Left lung (tissue), 10 donors: ENCODE measurements around the gene TOM1. TPM values are rescaled to one million over a fixed set of nuclear protein-coding genes. Genes with fewer than 3 reads are reported as not detected.

Experiments
- ATAC-seq: fragments of 200-7000 bp; cut with Tn5 transposase; one replicate; pipeline ENCODE4 v1.9.1; 2020; ENCODE audit warnings: moderate library complexity
- DNase-seq, 4 donors: peaks; one replicate each; pipeline ENCODE4 v3.0.0-alpha.2; 2013 to 2020
- H3K27ac ChIP-seq, 2 donors: fragments of 200-600 bp; sonication (generic) in 1 of 2; one replicate each; pipeline versions ENCODE4 v1.5.0 to v1.8.0; 2020 to 2021
- H3K27me3 ChIP-seq, 2 donors: fragments of 200-600 bp; sonication (generic) in 1 of 2; one replicate each; pipeline versions ENCODE4 v1.5.0 to v1.8.0; 2020 to 2021
- H3K36me3 ChIP-seq, 2 donors: fragments of 200-600 bp; sonication (generic) in 1 of 2; one replicate each; pipeline versions ENCODE4 v1.5.0 to v1.8.0; 2020 to 2021
- H3K4me1 ChIP-seq, 2 donors: fragments of 200-600 bp; one replicate each; pipeline ENCODE4 v1.8.0; 2021
- H3K4me3 ChIP-seq, 2 donors: fragments of 200-600 bp; sonication (generic) in 1 of 2; one replicate each; pipeline versions ENCODE4 v1.5.0 to v1.8.0; 2020 to 2021; ENCODE audit warnings: mild to moderate bottlenecking in 1 of 2
- H3K9me3 ChIP-seq, 2 donors: fragments of 200-600 bp; sonication (generic) in 1 of 2; one replicate each; pipeline versions ENCODE4 v1.5.0 to v1.8.0; 2020 to 2021
- CTCF ChIP-seq, 2 donors: fragments of 200-600 bp; sonication (generic) in 1 of 2; IDR thresholded peaks; one replicate each; pipeline versions ENCODE4 v1.5.0 to v1.8.0; 2021; ENCODE audit warnings: antibody characterized with exemption in 2 of 2
- intact Hi-C, 2 donors: fragments of 100-400 bp; cut with DNase I; formaldehyde crosslinking; loops; one replicate each; pipeline versions ENCODE4 v1.11.2 to v1.14.2; 2022
- polyA plus RNA-seq, 6 donors: library from polyadenylated mRNA; unstranded; fragments of 120-200 nt; gene quantifications; one replicate each; pipeline ENCODE4 v1.2.1, GENCODE V29; 2013; ENCODE audit not compliant: insufficient read length in 6 of 6
- total RNA-seq, 2 donors: library from RNA; stranded (reverse); fragmentation: NEBNext Ultra II Directional; extraction: Animal tissue kit (Norgen Biotek cat#: 25700); gene quantifications; one replicate each; pipeline ENCODE4 v1.2.1, GENCODE V29; 2021
- donor health status: DM: no; HTN: yes; CAD: no.
- donor health status: DM: no; HTN: no; CAD: no.

The TOM1 gene
- total and polyA plus RNA-seq, 8 donors, result 28.9 to 81.3 (median 32.8) TPM

GRCh38 chr22:35310556-35311550 lies 11.2 kb downstream of the TOM1 start:
- ATAC-seq, result no peak
- H3K4me1 ChIP-seq, result peaks cover 17 to 78% of the 10 kb centered on the region in 2 donors
- peak in 1 of 4 donors; percentile 23 for DNase-seq

GRCh38 chr22:35311551-35311999 lies 11.9 kb downstream of the TOM1 start:
- Histone ChIP-seq H3K4me3 (no peak overlapping the region), H3K27me3 (no peaks in the 10 kb centered on the region), H3K27ac (no peak overlapping the region), H3K36me3 (peaks cover 0 to 44% of the 10 kb centered on the region in 2 donors), H3K4me1 (peaks cover 10 to 73% of the 10 kb centered on the region in 2 donors), H3K9me3 (no peaks in the 10 kb centered on the region)
- no peak for TF ChIP-seq CTCF (IDR thresholded peaks at IDR 0.05)
- intact Hi-C loops, result no loop called here
- ATAC-seq (no peak), DNase-seq (peak in 1 of 4 donors; percentile 28)

More at GRCh38 chr22:35310556-35311550, 11.2 kb downstream of the TOM1 start:
- H3K9me3 ChIP-seq, result no peaks in the 10 kb centered on the region
- H3K36me3 ChIP-seq, result peaks cover 0 to 39% of the 10 kb centered on the region in 2 donors
- intact Hi-C loops, result no loop called here
- H3K27me3 ChIP-seq, result no peaks in the 10 kb centered on the region
- no peak for TF ChIP-seq CTCF (IDR thresholded peaks at IDR 0.05)
- no peak overlapping the region for H3K4me3 ChIP-seq
- no peak overlapping the region for H3K27ac ChIP-seq

GRCh38 chr22:35312198-35313059 lies 12.7 kb downstream of the TOM1 start:
- ATAC-seq (peak; percentile 25), DNase-seq (peak in 1 of 4 donors; percentile 31)
- no peak for TF ChIP-seq CTCF (IDR thresholded peaks at IDR 0.05)
- H3K4me3 ChIP-seq, result no peak overlapping the region
- peaks cover 0 to 53% of the 10 kb centered on the region in 2 donors for H3K36me3 ChIP-seq
- intact Hi-C loops, result no loop called here
- no peaks in the 10 kb centered on the region for H3K27me3 ChIP-seq
- no peaks in the 10 kb centered on the region for H3K9me3 ChIP-seq
- H3K27ac ChIP-seq, result peak overlapping the region in 1 of 2 donors; percentile 25
- peaks cover 7 to 64% of the 10 kb centered on the region in 2 donors for H3K4me1 ChIP-seq

- intact Hi-C loops, result no loop called here
- TF ChIP-seq CTCF (IDR thresholded peaks at IDR 0.05), result no peak
- H3K27me3 ChIP-seq, result no peaks in the 10 kb centered on the region
- H3K9me3 ChIP-seq, result no peaks in the 10 kb centered on the region
- DNase-seq (peak in 2 of 4 donors; percentile 19 to 31), ATAC-seq (peak; percentile 18)
- H3K4me3 ChIP-seq, result no peak overlapping the region
- peaks cover 0 to 64% of the 10 kb centered on the region in 2 donors for H3K36me3 ChIP-seq
- H3K27ac ChIP-seq, result no peak overlapping the region
- peaks cover 7 to 53% of the 10 kb centered on the region in 2 donors for H3K4me1 ChIP-seq
Observed at GRCh38 chr22:35313311-35314121, 13.8 kb downstream of the TOM1 start.
